NCI-H2081 (cell line): ENCODE data around the gene PARVA.
"Not testable (repeated sequence)": the region's sequence is repeated elsewhere in the genome, so short reads cannot be mapped to it uniquely, and the experiment has no call there.

Experiments
- DNase-seq, 2 experiments: peaks; one replicate each; lab custom pipeline; 2025; lab: John Stamatoyannopoulos, UW

PARVA gene

DNA sequence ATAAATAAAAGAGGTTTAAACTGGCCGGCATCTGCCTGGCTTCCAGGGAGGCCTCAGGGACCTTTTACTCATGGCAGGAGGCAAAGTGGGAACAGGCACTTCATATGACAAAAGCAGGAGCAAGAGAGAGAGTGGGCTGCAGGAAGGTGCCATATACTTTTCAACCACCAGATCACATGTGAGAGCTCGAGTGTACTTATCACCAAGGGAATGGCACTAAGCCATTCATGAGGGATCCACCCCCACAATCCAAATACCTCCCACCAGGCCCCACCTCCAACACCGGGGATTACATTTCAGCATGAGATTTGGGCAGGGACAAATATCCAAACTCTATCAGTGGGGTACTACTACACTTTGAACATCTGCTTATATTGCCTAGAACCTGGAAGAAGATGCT lies 126.5 kb downstream of the PARVA start:
- DNase-seq, result no peak

DNA sequence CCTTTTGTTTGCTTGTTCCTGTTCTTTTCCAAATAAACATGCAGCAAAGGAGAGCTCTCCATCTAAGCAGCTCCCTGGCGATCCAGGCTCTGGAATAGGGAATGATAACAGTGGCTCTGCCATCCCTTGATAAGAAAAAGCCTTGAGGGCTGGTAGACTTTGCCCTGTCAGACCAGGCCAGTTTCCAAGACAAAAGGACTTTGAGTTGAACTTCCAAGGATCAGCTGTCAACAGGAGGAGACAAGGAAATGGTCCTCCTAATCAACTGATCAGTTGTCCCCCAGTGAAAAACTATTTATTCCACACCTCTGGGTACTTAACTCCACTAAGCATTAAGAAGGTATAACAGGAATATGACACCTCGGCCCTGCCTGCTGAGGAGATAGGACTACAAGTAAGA lies 127.8 kb downstream of the PARVA start:
- DNase-seq, result no peak

DNA sequence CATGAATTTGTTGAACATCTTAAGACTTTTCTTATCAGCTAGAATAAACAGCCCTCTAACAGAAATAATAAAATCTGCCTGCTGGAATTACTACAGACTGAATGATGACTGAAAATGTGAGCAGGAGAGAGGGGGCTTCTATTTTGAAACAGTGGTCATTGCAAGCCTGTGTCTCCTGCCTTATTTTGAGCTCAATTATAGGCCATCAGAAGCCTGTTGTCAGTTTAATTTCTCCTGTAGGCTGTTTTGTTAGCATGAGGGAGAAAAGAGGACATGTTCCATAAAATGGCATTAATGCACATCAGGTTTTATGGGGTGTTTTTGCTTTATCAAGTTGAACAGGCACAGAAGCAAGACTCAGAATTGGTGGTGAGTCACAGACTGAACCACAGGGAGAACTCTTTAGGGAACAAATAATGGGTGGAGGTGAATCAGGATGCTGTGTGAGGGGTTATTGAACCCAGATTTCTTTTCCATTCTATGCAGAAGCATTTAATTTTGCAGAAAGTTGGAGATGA lies 129.1 kb downstream of the PARVA start:
- DNase-seq, result no peak

DNA sequence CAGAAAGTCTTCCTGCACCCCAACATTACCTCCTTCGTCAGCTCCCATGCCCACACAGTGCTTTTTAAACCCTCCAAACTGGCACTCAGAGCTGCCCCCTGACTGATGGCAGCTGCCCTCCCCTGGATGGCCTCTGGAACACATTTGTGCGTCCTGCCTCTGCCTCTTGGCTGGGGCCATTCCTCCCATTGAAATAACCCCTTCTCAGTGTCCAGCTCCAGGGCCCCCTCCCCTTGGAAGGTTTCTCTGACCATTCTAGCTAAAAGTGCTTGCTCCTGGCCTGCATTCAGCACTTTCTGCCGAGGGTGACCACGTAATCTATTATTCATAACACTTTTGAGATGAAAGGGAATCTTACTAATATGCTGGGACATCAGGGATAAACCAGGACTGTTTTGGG lies 130.0 kb downstream of the PARVA start:
- no peak for DNase-seq

GRCh38 chr11:12508151-12508751 lies 130.9 kb downstream of the PARVA start:
- DNase-seq, result peak in 1 of 2 experiments; percentile 15

- DNase-seq, result no peak
These were observed 132.0 kb downstream of the PARVA start for GRCh38 chr11:12509371-12509770.

- no peak for DNase-seq
These were observed 134.8 kb downstream of the PARVA start for GRCh38 chr11:12512132-12512531.

GRCh38 chr11:12512826-12513395 lies 135.5 kb downstream of the PARVA start:
- no peak for DNase-seq

DNA sequence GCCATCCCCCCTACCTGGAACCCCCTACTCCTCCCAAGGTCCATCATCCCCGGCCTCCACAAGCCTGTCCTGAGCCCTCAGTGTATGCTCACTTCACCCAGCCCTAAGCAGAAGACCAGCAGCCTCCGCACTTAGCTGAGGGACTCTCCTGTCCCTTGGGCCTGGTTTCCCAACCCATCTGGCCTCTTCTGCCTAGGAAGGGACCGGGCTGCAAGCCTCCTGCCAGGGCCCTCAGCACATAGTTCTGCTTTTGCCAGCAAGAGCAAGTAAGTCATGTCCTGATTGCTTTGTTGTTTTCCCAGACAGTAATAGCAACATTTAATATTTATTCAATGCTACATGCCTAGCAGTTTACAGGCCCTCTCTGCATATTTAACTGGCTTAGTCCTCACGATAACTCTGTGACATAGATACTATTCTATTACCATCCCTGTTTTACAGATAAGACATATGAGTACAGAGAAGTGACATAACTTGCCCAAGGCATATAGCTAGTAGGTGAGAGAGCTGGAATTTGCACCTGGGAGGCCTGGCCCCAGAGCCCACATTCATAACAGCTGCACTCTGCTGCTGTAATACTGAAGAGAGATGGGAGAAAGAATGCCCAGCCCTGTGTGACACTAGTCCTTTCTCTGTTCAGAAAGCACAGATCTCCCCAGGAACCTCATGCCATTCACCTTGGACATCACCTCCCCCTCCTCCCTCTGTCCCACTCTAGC lies 139.2 kb downstream of the PARVA start:
- no peak for DNase-seq

GRCh38 chr11:12517306-12517705 lies 139.9 kb downstream of the PARVA start:
- no peak for DNase-seq

- no peak for DNase-seq
These were observed 140.4 kb downstream of the PARVA start for GRCh38 chr11:12517741-12518140.

DNA sequence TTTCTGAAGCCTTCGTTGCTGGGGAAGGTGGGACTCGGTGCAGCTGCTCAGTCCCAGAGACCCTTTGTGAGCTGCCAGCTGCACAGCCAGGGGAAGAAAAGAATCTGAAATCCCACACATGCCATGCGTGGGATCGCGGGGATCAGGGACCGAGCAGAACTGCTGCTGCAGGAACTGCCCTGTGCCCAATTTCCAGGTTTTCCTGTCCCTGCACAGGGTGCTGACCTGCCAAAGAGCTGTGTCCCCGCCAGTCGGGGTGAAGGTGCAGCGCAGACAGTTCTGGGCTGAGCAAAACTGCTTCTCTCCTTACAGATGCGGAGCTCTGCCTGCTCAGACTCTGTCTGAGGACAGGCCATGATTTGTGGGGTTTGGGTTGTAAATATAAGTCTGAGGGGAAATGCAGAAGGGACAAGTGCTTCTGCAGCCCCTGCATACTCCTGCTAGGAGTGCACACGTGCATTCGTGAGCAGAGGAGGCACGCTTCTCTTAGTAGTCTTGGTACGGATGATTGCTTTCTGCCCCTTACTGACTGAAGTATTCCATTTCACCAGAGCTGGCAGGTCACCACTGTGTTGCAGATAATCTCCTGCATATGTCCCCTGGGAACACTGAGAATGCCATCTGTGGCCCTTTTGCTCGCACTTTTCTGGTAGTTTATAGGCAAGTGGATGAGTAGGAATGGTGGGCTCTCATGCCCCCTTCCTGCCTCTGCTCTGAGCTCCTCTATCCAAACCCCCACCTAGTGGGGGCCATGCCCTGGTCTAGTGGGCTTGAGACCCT lies 141.4 kb downstream of the PARVA start:
- no peak for DNase-seq

DNA sequence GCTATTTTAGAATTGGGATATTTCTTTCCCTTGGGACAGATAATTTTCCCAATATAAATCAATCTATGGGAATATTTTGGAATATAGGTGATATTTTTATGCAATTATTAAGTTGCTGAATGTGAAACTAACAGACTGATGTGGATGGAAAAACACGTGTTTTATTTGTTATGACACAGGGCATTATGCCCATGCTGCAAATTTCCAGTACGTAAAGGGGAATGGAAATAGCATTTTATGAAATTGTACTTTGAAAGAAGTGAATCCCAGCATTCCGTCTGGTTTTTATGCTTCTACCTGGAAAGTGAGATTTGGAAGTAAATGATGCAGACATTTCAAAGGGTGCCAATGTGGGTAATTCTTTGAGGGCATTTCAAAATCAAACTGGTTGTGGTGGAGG lies 142.7 kb downstream of the PARVA start:
- no peak for DNase-seq

DNA sequence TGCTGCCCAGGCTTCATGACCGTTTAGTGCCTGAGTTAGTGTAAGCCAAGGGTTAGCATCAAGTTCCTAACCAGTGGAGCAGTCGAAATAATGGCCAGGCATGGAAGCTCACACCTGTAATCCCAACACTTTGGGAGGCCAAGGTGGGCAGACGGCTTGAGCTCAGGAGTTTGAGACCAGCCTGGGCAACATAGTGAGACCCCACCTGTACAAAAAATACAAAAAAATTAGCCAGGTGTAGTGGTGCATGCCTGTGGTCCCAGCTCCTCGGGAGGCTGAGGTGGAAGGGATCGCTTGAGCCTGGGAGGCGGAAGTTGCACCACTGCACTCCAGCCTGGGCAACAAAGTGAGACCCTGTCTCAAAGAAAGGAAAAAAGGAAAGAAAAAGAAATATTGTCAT lies 143.2 kb downstream of the PARVA start:
- DNase-seq, result not testable (repeated sequence)

DNA sequence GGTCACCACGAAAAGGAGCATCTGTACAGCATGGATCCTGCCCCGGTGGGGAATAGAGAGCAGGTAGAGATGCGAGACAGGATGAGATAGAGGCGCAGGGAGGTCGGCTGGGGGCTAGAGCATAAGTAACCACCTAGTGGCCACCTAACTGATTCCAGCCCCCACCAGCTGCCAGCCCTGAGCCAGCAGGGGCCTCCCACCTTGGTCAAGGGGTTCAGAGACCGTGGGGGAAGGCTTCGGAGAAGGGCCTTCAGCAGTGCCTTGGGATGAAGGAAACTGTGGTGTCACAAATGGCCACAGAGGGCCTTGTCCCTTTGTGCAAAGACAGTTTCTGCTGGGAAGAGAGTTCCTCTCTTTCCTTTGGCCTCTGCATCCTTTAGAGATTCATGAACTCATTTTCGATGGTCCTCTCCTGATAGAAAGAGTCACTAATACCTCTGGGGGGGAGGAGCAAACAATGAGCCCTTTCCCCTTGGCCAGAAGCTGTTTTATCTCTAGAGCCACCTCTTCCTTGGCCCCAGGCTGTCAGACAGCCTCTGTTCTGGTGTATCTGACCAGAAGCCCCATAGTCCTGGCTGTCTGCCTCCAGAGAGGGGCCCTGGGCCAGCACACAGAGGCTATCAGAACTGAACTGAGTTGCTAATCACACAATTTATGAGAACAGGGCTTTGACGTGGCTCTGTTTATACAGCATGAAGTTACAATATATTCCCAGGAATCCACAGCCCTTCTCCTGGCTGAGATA lies 146.0 kb downstream of the PARVA start:
- no peak for DNase-seq

- DNase-seq, result no peak
These were observed 147.5 kb downstream of the PARVA start for GRCh38 chr11:12524865-12525264.

- DNase-seq, result no peak
These were observed 148.2 kb downstream of the PARVA start for GRCh38 chr11:12525466-12526055.

GRCh38 chr11:12526789-12527188 lies 149.4 kb downstream of the PARVA start:
- no peak for DNase-seq

GRCh38 chr11:12528487-12528886 lies 151.1 kb downstream of the PARVA start:
- no peak for DNase-seq

DNA sequence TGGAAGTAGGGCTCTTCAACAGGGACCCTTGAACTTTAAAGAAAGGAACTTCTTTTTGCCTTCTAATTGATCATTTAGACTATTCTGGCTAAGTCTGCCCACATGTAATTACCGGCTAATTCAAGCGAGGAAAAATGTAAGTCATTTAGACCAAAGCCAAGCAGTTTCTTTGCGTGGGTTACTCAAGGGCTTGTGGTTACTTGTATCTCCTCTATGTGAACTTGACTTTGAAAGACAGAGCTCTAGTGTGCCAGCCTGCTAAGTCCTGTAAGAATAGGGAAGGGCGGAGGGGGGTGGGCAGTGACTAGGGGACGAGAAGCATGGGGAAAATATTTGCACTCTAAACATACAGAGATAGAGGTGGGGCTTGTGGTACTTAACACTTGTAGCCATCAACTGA lies 151.7 kb downstream of the PARVA start:
- DNase-seq, result no peak

DNA sequence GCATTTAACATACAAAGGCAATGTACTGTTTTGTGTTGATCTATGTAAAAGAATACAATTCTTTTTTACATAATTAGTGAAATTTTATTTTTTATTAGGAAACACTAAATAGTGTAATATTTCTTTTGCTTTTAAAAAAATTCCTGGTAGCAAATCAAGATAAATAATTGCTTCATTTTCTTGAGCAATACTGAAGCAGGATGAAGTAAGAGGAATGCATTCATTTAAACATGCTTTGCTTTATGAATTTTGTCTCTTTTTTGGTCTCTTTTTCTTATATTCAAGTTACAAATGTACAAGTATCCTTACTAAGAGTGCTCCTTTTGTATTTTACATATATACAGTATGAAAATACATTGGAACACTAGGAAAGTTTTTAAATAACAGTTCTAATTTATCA lies 152.4 kb downstream of the PARVA start:
- no peak for DNase-seq
